ENCODE results near the gene BTBD16. TPM values are rescaled to one million over a fixed set of nuclear protein-coding genes. Genes with fewer than 3 reads are reported as not detected.

The BTBD16 gene
- total and polyA plus RNA-seq, 10 of the 15 experiments (the other 5 are each of a cell fraction or from before 2014, with no cell fraction given) = 0.11 TPM; not detected in 9

- TF ChIP-seq CUX1 (IDR thresholded peaks at IDR 0.05; ENCODE audit: insufficient replicate concordance, low read depth, low read length) (no peak), FOXK2 (IDR thresholded peaks at IDR 0.05) (no peak), BCLAF1 (IDR thresholded peaks at IDR 0.05) (no peak), CREB1 (IDR thresholded peaks at IDR 0.05; ENCODE audit: low read depth) (no peak), MTA3 (IDR thresholded peaks at IDR 0.05; ENCODE audit: borderline replicate concordance, low read length) (no peak), SRF (IDR thresholded peaks at IDR 0.05; ENCODE audit: low read depth in 2 of 2, low read length in 2 of 2) (no peak), SMAD5 (IDR thresholded peaks at IDR 0.05; ENCODE audit: low read depth) (no peak), ZBTB11 (CRISPR knock-in tag; IDR thresholded peaks at IDR 0.05) (no peak)
Measured at GRCh38 chr10:122379041-122379440, 107.9 kb downstream of the BTBD16 start (continued).
